GM12875 (cell line): ENCODE results near the gene UNC5A.

Experiments used
- H3K4me3 ChIP-seq: one replicate; pipeline ENCODE4 v1.5.1; 2011; ENCODE audit warnings: low read depth, low read length, control low read depth
- CTCF ChIP-seq: IDR thresholded peaks from 2 replicates; pipeline ENCODE4 v1.5.1; 2011; ENCODE audit warnings: low read depth, mild to moderate bottlenecking, control low read depth, inconsistent platforms, low read length, moderate library complexity, borderline replicate concordance; ENCODE audit not compliant: insufficient read depth

Gene UNC5A

GRCh38 chr5:176817841-176818377 lies 7.5 kb downstream of the UNC5A start:
- no peak overlapping the region for H3K4me3 ChIP-seq
- TF ChIP-seq CTCF, result no peak

- H3K4me3 ChIP-seq, result no peak overlapping the region
- no peak for TF ChIP-seq CTCF
These were observed 8.2 kb downstream of the UNC5A start for GRCh38 chr5:176818391-176819098.

- no peak for TF ChIP-seq CTCF
- H3K4me3 ChIP-seq, result no peak overlapping the region
These were observed 9.1 kb downstream of the UNC5A start for GRCh38 chr5:176819476-176819875.

- no peak for TF ChIP-seq CTCF
These were observed 10.6 kb downstream of the UNC5A start for GRCh38 chr5:176820937-176821336.

GRCh38 chr5:176821441-176821840 lies 11.1 kb downstream of the UNC5A start:
- H3K4me3 ChIP-seq, result no peak overlapping the region

More at GRCh38 chr5:176820937-176821336, 10.6 kb downstream of the UNC5A start:
- no peak overlapping the region for H3K4me3 ChIP-seq

GRCh38 chr5:176822041-176822792 lies 11.9 kb downstream of the UNC5A start:
- H3K4me3 ChIP-seq, result no peak overlapping the region
- TF ChIP-seq CTCF, result no peak

More at GRCh38 chr5:176821441-176821840, 11.1 kb downstream of the UNC5A start:
- no peak for TF ChIP-seq CTCF
